ENCODE results near the gene GABRG3. TPM values are rescaled to one million over a fixed set of nuclear protein-coding genes. Genes with fewer than 3 reads are reported as not detected.

The GABRG3 gene
- total and polyA plus RNA-seq, 2 donors (not counting 3 experiments of a cell fraction or from before 2014, with no cell fraction given) = not detected

- no peak overlapping the region for H3K27ac ChIP-seq (ENCODE audit: insufficient read depth, low read depth, low read length)
- TF ChIP-seq MYC (IDR thresholded peaks at IDR 0.05; ENCODE audit: low read depth, low read length) = no peak
- no peak for TF ChIP-seq GATA2 (IDR thresholded peaks at IDR 0.05; ENCODE audit: insufficient read depth, insufficient read length, low read depth, low read length)
- no peak for TF ChIP-seq EZH2 (IDR thresholded peaks at IDR 0.05; ENCODE audit: borderline replicate concordance, low read depth, low read length, severe bottlenecking)
- no peak for TF ChIP-seq JUN (IDR thresholded peaks at IDR 0.05; ENCODE audit: borderline replicate concordance, insufficient read depth, insufficient read length, low read depth)
- no peak for TF ChIP-seq POLR2A (IDR thresholded peaks at IDR 0.05; ENCODE audit: low read depth, low read length)
- no peak for TF ChIP-seq MAX (IDR thresholded peaks at IDR 0.05; ENCODE audit: insufficient read depth, insufficient read length)
- no peak for TF ChIP-seq FOS (IDR thresholded peaks at IDR 0.05; ENCODE audit: borderline replicate concordance, insufficient read depth, low read length)
- TF ChIP-seq CTCF (IDR thresholded peaks at IDR 0.05; ENCODE audit: extremely low read depth in 1 of 2, insufficient read depth in 1 of 2, low read depth in 1 of 2, low read length in 2 of 2) = no peak
- TF ChIP-seq POLR2AphosphoS5 (IDR thresholded peaks at IDR 0.05; ENCODE audit: insufficient read depth, low read depth, low read length) = no peak
- H2AFZ ChIP-seq (ENCODE audit: low read depth, low read length) = no peak overlapping the region
- no peaks in the 10 kb centered on the region for H3K9me3 ChIP-seq (replicated peaks; ENCODE audit: control insufficient read depth, insufficient read depth, low read length)
- H3K4me1 ChIP-seq (ENCODE audit: control insufficient read depth, extremely low read depth, insufficient read depth, low read length) = no peaks in the 10 kb centered on the region
- no peak for FAIRE-seq
- no peak overlapping the region for H3K4me3 ChIP-seq (replicated peaks in 1 of 3; ENCODE audit: insufficient read depth in 1 of 3, low read depth in 1 of 3, low read length in 3 of 3)
- DNase-seq (ENCODE audit: low read depth, low spot score) = no peak
- CTCF ChIA-PET = no interaction called here
- H4K20me1 ChIP-seq (replicated peaks; ENCODE audit: control insufficient read depth, extremely low read depth, insufficient read depth, low read length) = no peaks in the 10 kb centered on the region
- H3K9me1 ChIP-seq (replicated peaks; ENCODE audit: control insufficient read depth, extremely low read depth, insufficient read depth, low read length) = no peaks in the 10 kb centered on the region
- H3K79me2 ChIP-seq (ENCODE audit: control insufficient read depth, insufficient read depth, low read length) = no peaks in the 10 kb centered on the region
- H3K27me3 ChIP-seq (ENCODE audit: control insufficient read depth in 2 of 2, insufficient read depth in 2 of 2, low read length in 2 of 2) = no peaks in the 10 kb centered on the region
- no TSS peak for BruUV-seq (replicated peaks)
- dilution Hi-C loops (cut with MboI; ENCODE audit: extremely low pct_ligation_motif_present, low sequenced_read_pairs) (no loop called here), intact Hi-C loops (cut with micrococcal nuclease) (no loop called here)
- no peak overlapping the region for H3K4me2 ChIP-seq (ENCODE audit: insufficient read depth, low read length)
- POLR2A ChIA-PET = no interaction called here
- no peak overlapping the region for H3K9ac ChIP-seq (replicated peaks; ENCODE audit: extremely low read depth, insufficient read depth, low read length)
- no peaks in the 10 kb centered on the region for H3K36me3 ChIP-seq (ENCODE audit: control insufficient read depth in 2 of 2, extremely low read depth in 1 of 2, insufficient read depth in 2 of 2, low read length in 2 of 2)
Measured at GRCh38 chr15:27396996-27397395, 426.0 kb downstream of the GABRG3 start.

Data from endothelial cell of umbilical vein (primary cell).